ENCODE data around the gene EVC.

GRCh38 chr4:5776510-5776909 lies 65.5 kb downstream of the EVC start:
- TF ChIP-seq CTCF (IDR thresholded peaks at IDR 0.05; ENCODE audit: low read depth, low read length), result no peak
- TF ChIP-seq EZH2phosphoT487 (IDR thresholded peaks at IDR 0.05; ENCODE audit: low read depth), result no peak

Data from OCI-LY3 (cell line).